ENCODE data around the gene BORCS8. TPM values are rescaled to one million over a fixed set of nuclear protein-coding genes. Genes with fewer than 3 reads are reported as not detected.

BORCS8 gene
- total and polyA plus RNA-seq, 2 of the 13 experiments (the other 11 are each of a cell fraction or from before 2014, with no cell fraction given): 9.6 to 13.3 TPM

GRCh38 chr19:19138109-19138981, 53.6 kb downstream of the BORCS8 start, which contains the start of gene TMEM161A (continued):
- TF ChIP-seq KDM3A (CRISPR knock-in tag; IDR thresholded peaks at IDR 0.05; ENCODE audit: low read depth) (no peak), GATA4 (IDR thresholded peaks at IDR 0.05; ENCODE audit: borderline replicate concordance, low read depth) (peak; percentile 40; the same call in 1 of the 2 replicates), IRF2 (CRISPR knock-in tag; IDR thresholded peaks at IDR 0.05) (peak; percentile 71), MIER3 (CRISPR knock-in tag; IDR thresholded peaks at IDR 0.05; ENCODE audit: borderline replicate concordance) (no peak), RBM39 (IDR thresholded peaks at IDR 0.05; ENCODE audit: low read depth, low read length, poor library complexity, severe bottlenecking) (no peak), SNAPC4 (CRISPR knock-in tag; IDR thresholded peaks at IDR 0.05) (no peak), ZNF350 (CRISPR knock-in tag; IDR thresholded peaks at IDR 0.05; ENCODE audit: borderline replicate concordance, low read depth) (peak; percentile 46; the same call in 1 of the 2 replicates), ATF4 (CRISPR knock-in tag; IDR thresholded peaks at IDR 0.05) (no peak), SOX5 (CRISPR knock-in tag; IDR thresholded peaks at IDR 0.05; ENCODE audit: borderline replicate concordance) (no peak), TP53 (CRISPR knock-in tag; conservative IDR thresholded peaks at IDR 0.05) (0 out of 2 replicates have a peak, but pooled peaks have one; percentile 20), TFDP1 (CRISPR knock-in tag; IDR thresholded peaks at IDR 0.05; ENCODE audit: borderline replicate concordance) (peak; percentile 88), CCDC6 (CRISPR knock-in tag; IDR thresholded peaks at IDR 0.05) (no peak), ZMAT3 (CRISPR knock-in tag; conservative IDR thresholded peaks at IDR 0.05) (0 out of 2 replicates have a peak, but pooled peaks have one; percentile 86)
- TF ChIP-seq, protein P1, sequence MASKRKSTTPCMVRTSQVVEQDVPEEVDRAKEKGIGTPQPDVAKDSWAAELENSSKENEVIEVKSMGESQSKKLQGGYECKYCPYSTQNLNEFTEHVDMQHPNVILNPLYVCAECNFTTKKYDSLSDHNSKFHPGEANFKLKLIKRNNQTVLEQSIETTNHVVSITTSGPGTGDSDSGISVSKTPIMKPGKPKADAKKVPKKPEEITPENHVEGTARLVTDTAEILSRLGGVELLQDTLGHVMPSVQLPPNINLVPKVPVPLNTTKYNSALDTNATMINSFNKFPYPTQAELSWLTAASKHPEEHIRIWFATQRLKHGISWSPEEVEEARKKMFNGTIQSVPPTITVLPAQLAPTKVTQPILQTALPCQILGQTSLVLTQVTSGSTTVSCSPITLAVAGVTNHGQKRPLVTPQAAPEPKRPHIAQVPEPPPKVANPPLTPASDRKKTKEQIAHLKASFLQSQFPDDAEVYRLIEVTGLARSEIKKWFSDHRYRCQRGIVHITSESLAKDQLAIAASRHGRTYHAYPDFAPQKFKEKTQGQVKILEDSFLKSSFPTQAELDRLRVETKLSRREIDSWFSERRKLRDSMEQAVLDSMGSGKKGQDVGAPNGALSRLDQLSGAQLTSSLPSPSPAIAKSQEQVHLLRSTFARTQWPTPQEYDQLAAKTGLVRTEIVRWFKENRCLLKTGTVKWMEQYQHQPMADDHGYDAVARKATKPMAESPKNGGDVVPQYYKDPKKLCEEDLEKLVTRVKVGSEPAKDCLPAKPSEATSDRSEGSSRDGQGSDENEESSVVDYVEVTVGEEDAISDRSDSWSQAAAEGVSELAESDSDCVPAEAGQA (IDR thresholded peaks at IDR 0.05; ENCODE audit: low read depth): peak; percentile 61; the same call in 1 of the 2 replicates
- TF ChIP-seq, protein P1 (CRISPR knock-in tag; IDR thresholded peaks at IDR 0.05; ENCODE audit: borderline replicate concordance): no peak
